Spinal cord (tissue), 10 donors: ENCODE data around the gene KPNB1. TPM values are rescaled to one million over a fixed set of nuclear protein-coding genes. Genes with fewer than 3 reads are reported as not detected.

Source experiments
- DNase-seq, 6 donors: peaks; one replicate each; pipeline versions ENCODE4 v3.0.0 to v3.0.0-alpha.2; 2013 to 2015; ENCODE audit warnings: low spot score in 6 of 6, low read depth in 4 of 6
- H3K27ac ChIP-seq: one replicate; pipeline ENCODE4 v1.5.1; 2013; ENCODE audit warnings: low read depth, low read length, control low read depth
- H3K27me3 ChIP-seq: one replicate; pipeline ENCODE4 v1.6.1; 2013; ENCODE audit warnings: low read length; ENCODE audit not compliant: control insufficient read depth, insufficient read depth
- H3K36me3 ChIP-seq: one replicate; pipeline ENCODE4 v1.6.1; 2013; ENCODE audit warnings: low read length; ENCODE audit not compliant: control insufficient read depth, insufficient read depth
- H3K4me1 ChIP-seq: one replicate; pipeline ENCODE4 v1.6.1; 2013; ENCODE audit warnings: low read length; ENCODE audit not compliant: control insufficient read depth, insufficient read depth
- H3K4me3 ChIP-seq: one replicate; pipeline ENCODE4 v1.5.1; 2013; ENCODE audit warnings: low read depth, low read length, control low read depth
- H3K9me3 ChIP-seq: one replicate; pipeline ENCODE4 v1.6.1; 2013; ENCODE audit warnings: low read length; ENCODE audit not compliant: control insufficient read depth, insufficient read depth
- WGBS: methylation state at CpG from one replicate; pipeline ENCODE4 v1.1.5; 2013; ENCODE audit warnings: missing lambda C conversion rate; ENCODE audit not compliant: insufficient coverage; 5-methylcytosine and 5-hydroxymethylcytosine counted together
- polyA plus RNA-seq, 2 donors: library from polyadenylated mRNA; unstranded; fragments of 120-200 nt; gene quantifications; one replicate each; pipeline ENCODE4 v1.2.1, GENCODE V29; 2013; ENCODE audit not compliant: insufficient read length in 2 of 2
- total RNA-seq, 2 donors: library from RNA; depleted of rRNA in 1 of 2; stranded (reverse); fragments of 120-200 nt in 1 of 2; fragments of >200 nt in 1 of 2; gene quantifications; one replicate each; pipeline versions ENCODE4 v1.2.3 to v1.2.4, GENCODE V29; 2013 to 2014
- donor health status: healthy.

KPNB1 gene
- total and polyA plus RNA-seq, 4 donors = 152 to 185 (median 165) TPM

DNA sequence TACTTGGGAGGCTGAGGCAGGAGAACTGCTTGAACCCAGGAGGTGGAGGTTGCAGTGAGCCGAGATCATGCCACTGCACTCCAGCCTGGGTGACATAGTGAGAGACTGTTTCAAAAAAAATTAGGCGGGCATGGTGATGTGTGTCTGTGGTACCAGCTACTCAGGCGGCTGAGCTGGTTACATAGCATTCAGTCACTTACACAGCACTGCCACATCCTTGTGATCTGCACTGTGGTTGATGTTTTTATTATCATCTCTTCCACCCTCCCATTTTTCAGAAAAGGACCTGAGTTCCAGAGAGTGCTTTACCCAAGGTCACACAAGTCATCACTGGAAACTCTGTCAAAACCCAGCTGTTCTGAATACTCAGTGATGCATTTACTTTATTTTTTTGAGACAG is 14.8 kb upstream of the KPNB1 start:
- Histone ChIP-seq H3K36me3 (peaks cover 14% of the 10 kb centered on the region), H3K4me3 (no peak overlapping the region), H3K27ac (no peak overlapping the region), H3K4me1 (no peaks in the 10 kb centered on the region), H3K27me3 (no peaks in the 10 kb centered on the region), H3K9me3 (no peaks in the 10 kb centered on the region)
- WGBS = no CpG with 5 or more reads among the region's 3 CpGs
- no peak for DNase-seq

DNA sequence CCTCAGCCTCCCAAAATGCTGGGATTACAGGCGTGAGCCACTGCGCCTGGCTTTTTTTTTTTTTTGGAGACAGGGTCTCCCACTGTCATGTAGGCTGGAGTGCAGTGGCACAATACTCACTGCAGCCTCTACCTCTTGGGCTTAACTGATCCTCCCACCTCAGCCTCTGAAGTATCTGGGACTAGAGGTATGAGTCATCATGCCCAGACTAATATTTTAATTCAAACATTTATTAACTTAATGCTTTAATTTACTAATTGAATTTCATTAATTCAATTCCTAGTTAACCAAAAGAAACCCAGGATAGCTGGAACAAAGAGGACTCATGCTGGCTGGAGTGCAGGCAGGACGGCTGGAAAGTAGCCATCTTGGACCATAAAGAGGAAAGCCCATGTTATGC is 14.0 kb upstream of the KPNB1 start:
- no peaks in the 10 kb centered on the region for H3K9me3 ChIP-seq
- no peaks in the 10 kb centered on the region for H3K4me1 ChIP-seq
- H3K4me3 ChIP-seq = no peak overlapping the region
- no peaks in the 10 kb centered on the region for H3K27me3 ChIP-seq
- 83% methylated on average over 1 of the region's 3 CpGs for WGBS
- DNase-seq = no peak
- peaks cover 14% of the 10 kb centered on the region for H3K36me3 ChIP-seq
- H3K27ac ChIP-seq = no peak overlapping the region

DNA sequence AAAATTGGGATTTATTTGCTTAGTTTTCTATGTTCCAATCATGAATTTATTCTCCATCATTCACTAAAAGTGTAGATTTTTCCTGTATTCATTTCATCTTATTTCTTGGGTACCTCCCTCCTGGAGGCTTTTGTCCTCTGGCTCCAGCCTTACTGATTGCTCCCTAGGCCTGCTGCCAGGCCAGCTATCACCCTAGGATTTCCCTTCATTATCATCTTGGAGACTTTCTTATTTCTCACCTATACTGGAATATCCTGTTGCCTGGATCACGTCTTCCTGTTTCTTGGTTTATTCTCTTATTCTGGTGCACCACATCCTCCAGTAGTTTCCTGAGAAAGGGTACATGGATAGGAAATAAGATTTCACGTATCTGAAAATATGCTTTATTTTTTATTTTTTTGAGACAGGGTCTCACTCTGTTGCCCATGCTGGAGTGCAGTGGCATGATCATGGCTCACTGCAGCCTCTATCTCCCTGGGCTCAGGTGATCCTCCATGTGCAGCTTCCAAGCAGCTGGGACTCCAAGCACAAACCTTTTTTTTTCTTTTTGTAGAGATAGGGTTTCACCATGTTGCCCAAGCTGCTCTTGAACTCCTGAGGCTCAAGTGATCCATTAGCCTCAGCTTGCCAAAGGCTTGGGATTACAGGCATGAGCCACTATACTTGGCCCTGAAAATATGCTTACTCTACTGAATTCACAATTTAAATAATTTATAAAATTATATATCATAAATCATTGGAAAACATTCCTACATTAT is 13.3 kb upstream of the KPNB1 start:
- Histone ChIP-seq H3K27ac (no peak overlapping the region), H3K27me3 (no peaks in the 10 kb centered on the region), H3K4me1 (no peaks in the 10 kb centered on the region), H3K4me3 (no peak overlapping the region), H3K36me3 (peaks cover 9% of the 10 kb centered on the region), H3K9me3 (no peaks in the 10 kb centered on the region)
- no CpG with 5 or more reads among the region's 2 CpGs for WGBS
- no peak for DNase-seq

DNA sequence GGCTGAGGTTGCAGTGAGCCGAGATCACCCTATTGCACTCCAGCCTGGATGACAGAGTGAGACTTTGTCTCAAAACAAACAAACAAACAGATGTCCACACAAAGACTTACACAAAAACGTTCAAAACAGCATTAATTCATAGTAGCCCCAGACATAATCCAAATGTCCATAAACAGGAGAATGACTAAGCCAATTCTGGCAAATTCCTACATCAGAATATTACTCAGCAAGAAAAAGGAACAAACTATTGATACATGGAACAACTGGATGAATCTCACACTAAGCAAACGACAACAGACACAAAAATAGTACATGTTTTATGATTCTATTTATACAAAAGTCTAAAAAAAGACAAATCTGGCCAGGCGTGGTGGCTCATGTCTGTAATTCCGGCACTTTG is 10.8 kb upstream of the KPNB1 start:
- WGBS = 83% methylated on average over 4 of the region's 5 CpGs
- DNase-seq = no peak
- Histone ChIP-seq H3K36me3 (peaks cover 7% of the 10 kb centered on the region), H3K9me3 (no peaks in the 10 kb centered on the region), H3K27ac (no peak overlapping the region), H3K4me1 (no peaks in the 10 kb centered on the region), H3K27me3 (no peaks in the 10 kb centered on the region), H3K4me3 (no peak overlapping the region)

DNA sequence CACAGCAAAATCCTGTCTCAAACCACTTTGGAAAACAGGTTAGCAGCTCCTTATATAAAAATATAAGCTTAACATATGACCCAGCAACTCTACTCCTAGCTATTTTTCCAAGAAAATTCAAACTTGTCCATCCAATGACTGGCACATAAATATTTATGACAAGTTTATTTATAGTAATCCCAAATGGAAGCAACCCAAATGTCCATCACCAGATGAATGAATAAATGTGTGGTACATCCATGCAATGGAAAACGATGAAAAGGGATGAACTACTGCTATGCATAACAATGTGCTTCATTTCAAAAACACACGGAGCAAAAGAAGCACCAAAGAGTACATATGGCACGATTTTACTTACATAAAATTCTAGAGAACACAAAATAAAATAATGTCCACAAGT is 9.6 kb upstream of the KPNB1 start:
- Histone ChIP-seq H3K27ac (no peak overlapping the region), H3K9me3 (no peaks in the 10 kb centered on the region), H3K4me3 (no peak overlapping the region), H3K36me3 (peaks cover 3% of the 10 kb centered on the region), H3K27me3 (no peaks in the 10 kb centered on the region), H3K4me1 (no peaks in the 10 kb centered on the region)
- WGBS = no CpG with 5 or more reads among the region's 3 CpGs
- DNase-seq = peak in 1 of 6 donors; percentile 68

DNA sequence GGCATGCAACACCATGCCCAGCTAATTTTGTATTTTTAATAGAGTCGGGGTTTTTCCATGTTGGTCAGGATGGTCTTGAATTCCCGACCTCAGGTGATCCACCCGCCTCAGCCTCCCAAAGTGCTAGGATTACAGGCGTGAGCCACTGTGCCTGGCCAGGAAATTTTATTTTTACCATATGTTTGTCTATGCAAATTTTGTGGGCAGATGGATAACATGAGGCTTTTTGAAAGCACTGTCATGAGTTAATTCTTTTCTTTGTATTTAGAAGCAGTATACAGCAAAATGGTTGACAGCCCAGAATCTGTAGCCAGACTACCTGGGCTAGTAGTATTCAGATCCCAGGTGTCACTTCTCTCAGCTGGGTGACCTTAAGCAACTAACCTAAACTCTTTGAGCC is 8.5 kb upstream of the KPNB1 start:
- no peaks in the 10 kb centered on the region for H3K4me1 ChIP-seq
- WGBS = 80% methylated on average over 1 of the region's 4 CpGs
- H3K27ac ChIP-seq = no peak overlapping the region
- DNase-seq = peak in 1 of 6 donors; percentile 49
- H3K4me3 ChIP-seq = no peak overlapping the region
- no peaks in the 10 kb centered on the region for H3K27me3 ChIP-seq
- peaks cover 3% of the 10 kb centered on the region for H3K36me3 ChIP-seq
- H3K9me3 ChIP-seq = no peaks in the 10 kb centered on the region

DNA sequence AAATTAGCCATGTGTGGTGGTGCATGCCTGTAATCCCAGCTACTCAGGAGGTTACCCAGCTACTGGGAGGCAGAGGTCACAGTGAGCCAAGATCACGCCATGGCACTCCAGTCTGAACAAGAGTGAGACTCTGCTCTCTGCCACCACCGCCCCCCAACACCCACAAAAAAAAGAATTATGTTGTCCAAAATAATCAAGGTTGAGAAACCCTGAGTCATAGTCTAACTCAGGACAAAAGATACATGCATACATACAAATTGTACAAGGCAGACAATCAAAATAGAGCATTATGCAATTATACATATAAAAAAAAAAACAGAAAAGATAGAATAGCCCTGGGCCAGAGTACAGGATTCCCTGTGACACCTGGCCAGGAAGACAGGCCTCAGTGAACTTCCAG is 6.6 kb upstream of the KPNB1 start:
- no CpG with 5 or more reads among the region's 2 CpGs for WGBS
- H3K27ac ChIP-seq = no peak overlapping the region

DNA sequence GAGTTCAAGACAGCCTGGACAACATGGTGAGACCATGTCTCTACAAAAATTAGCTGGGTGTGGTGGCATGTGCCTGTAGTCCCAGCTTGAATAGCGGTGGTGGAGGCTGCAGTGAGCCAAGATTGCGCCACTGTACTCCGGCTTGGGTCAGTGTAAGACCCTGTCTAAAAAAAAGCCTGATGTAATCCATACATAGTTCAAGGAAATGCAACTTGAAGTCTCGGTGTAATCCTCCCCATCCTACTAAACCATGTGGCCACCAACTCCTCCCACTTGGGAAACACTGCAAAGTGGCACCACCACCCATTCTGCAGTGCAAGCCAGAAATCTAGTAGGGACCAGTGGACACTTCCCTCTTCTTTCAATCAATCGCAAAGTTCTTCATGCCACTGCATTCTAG is 5.4 kb upstream of the KPNB1 start:
- 80% methylated on average over 1 of the region's 5 CpGs for WGBS
- H3K27ac ChIP-seq = no peak overlapping the region

More for the DNA sequence above, 6.6 kb upstream of the KPNB1 start:
- Histone ChIP-seq H3K4me1 (peaks cover 1% of the 10 kb centered on the region), H3K27me3 (no peaks in the 10 kb centered on the region), H3K36me3 (peaks cover 3% of the 10 kb centered on the region), H3K4me3 (no peak overlapping the region), H3K9me3 (no peaks in the 10 kb centered on the region)
- no peak for DNase-seq

DNA sequence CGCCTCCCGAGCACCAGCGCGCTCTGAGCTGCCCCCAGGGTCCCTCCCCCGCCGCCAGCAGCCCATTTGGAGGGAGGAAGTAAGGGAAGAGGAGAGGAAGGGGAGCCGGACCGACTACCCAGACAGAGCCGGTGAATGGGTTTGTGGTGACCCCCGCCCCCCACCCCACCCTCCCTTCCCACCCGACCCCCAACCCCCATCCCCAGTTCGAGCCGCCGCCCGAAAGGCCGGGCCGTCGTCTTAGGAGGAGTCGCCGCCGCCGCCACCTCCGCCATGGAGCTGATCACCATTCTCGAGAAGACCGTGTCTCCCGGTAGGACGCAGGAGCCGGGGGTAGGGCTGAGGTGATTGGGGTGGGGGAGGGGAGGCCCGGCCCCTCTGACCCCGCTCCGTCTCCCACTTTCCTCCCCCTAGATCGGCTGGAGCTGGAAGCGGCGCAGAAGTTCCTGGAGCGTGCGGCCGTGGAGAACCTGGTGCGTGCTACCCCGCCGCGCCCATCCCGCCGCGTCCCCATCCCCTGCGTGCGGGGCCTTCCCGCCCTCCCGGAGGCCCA is 329 bp downstream of the KPNB1 start:
- Histone ChIP-seq H3K27me3 (no peaks in the 10 kb centered on the region), H3K36me3 (peaks cover 9% of the 10 kb centered on the region), H3K9me3 (no peaks in the 10 kb centered on the region), H3K4me3 (peak overlapping the region; percentile 86), H3K4me1 (peaks cover 12% of the 10 kb centered on the region), H3K27ac (peak overlapping the region; percentile 91)
- WGBS = 0% methylated on average over 8 of the region's 48 CpGs
- DNase-seq = peak in 2 of 6 donors; percentile 24 to 80

More for the DNA sequence above, 5.4 kb upstream of the KPNB1 start:
- DNase-seq = no peak
- Histone ChIP-seq H3K27me3 (no peaks in the 10 kb centered on the region), H3K4me1 (peaks cover 12% of the 10 kb centered on the region), H3K4me3 (no peak overlapping the region), H3K9me3 (no peaks in the 10 kb centered on the region), H3K36me3 (peaks cover 3% of the 10 kb centered on the region)
